DMS153 treated with DMSO at 0.1 percent for 48 hours (cell line): Measurements from ENCODE around the gene RIN1.
"Not testable (repeated sequence)": the region's sequence is repeated elsewhere in the genome, so short reads cannot be mapped to it uniquely, and the experiment has no call there.

Experiments used
- DNase-seq: peaks from one replicate; lab custom pipeline; 2025; ENCODE audit not compliant: unreplicated experiment; lab: John Stamatoyannopoulos, UW

Gene RIN1

DNA sequence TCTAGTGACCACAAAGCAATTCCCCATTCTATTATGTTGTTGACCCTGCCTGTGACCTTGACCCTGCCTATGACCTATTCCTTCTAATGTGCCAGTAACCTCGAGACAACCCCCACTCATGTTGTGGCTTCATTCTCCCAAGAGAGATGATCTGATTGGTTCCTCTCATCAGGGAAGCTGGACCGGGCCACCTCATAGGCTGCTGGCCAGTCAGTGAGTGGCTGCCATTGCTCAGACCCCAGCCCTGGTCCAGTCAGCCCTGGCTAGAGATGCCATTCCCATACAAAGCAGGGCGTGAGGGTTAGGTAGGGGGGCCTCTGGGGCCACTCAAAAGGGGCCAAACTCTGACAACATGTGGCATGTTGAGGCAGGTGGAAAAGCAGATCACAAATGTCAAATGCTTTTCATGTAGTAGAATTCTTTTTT is 23.4 kb upstream of the RIN1 start:
- DNase-seq, result no peak

DNA sequence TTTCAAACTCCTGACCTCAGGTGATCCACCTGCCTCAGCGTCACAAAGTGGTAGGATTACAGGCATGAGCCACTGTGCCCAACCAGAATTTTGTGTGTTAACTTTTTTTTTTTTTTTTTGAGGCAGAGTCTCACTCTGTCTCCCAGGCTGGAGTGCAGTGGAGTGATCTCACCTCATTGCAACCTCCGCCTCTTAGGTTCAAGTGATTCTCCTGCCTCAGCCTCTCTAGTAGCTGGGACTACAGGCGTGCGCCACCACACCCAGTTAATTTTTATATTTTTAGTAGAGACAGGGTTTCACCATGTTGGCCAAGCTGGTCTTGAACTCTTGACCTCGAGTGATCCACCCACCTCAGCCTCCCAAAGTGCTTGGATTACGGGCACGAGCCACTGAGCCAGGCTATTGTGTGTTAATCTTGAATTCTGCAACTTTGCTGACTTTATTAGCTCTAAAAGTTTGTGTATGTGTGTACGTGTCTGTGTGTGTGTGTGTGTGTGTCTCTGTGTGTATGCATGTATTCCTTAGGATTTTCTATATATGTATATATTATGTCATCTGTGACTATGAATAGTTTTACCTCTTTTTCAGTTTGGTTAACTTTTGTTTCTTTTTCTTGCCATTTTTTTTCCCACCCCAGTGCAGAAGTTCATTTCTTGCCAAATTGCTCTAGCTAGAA is 14.5 kb upstream of the RIN1 start:
- not testable (repeated sequence) for DNase-seq

DNA sequence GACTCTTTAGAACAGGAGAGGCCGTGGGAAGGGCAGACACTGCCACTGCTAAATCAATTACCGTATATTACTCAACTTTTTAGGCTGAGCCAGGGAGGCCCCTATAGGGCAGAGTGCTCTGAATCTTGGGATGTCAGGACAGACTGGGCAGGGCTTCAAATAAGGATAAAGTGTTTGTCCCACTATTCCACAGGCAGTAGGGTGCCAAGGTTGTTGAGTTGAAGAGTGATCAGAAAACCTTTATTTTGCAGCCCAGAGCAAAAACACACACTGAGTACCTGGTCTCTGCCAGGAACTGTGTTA is 12.8 kb upstream of the RIN1 start:
- no peak for DNase-seq

- DNase-seq, result peak; percentile 23
Observed at GRCh38 chr11:66347425-66348276, 11.4 kb upstream of the RIN1 start, which contains the start of gene B4GAT1. Gene B4GAT1 (minus strand): TSS chr11:66347629. CDS start chr11:66347545, 84 bp downstream.

DNA sequence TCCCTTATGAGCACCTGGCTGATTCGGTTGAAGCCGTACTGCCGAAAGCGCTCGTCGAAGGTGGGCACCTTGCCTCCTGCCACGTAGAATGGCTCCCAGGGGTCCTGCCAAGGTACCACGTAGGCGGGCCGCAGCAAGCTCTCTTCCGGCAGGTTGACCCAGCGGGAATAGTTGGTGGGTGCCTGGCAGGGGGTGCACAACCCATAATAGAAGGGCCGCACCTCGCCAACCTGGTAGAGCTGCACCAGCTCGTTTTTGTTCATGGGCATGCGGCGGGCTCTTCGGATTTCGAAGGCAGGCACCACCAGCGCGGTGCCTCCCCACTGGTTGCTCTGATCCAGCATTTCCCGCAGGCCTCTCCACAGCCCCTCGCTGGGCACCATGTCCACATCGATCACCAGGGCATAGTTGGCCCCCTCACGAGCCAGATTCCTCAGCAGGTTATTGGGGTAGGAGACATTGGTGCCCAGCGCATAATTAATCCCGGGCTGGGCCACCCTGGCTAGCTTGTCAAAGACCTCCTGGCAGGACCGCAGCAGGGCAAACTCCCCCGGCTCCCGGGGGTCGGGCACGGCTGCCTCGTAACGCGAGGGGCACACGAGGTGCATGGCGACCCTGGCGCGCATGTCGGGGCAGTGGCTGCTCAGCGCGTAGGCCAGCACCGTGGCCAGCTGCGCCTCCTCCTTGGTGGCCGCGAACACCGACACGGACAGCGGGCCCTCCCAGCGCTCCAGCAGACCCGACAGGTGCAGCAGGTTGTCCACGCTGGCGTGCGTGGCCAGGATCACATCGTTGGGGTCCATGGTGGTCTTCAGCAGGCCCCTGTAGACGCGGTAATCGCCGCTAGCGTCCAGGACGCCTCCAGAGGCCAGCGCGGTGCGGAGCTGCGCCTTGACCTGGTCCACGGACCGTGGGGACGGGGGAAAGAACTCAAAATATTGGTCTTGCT is 10.5 kb upstream of the RIN1 start:
- DNase-seq, result no peak

DNA sequence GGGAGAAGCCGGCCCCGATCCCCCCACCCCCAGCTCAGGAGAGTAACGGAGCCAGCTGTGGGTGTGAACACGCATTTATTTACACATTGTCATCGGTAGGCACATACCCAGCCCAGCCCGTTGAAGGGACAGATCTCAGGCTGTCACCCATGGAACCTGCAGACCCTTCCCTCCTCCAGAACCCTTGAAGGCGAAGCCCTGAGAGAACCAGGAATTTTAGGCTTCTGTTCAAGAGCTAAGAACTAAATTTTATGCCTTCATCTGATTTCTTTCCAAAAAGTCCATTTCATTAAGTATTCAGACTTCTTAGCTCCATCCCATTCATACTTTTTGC is 9.0 kb upstream of the RIN1 start:
- DNase-seq, result no peak

GRCh38 chr11:66344550-66345315 is 8.5 kb upstream of the RIN1 start, which contains the start of gene BRMS1:
Gene BRMS1 (minus strand): TSS chr11:66345104. CDS start chr11:66342234, 2,870 bp downstream.
- DNase-seq, result peak; percentile 93

DNA sequence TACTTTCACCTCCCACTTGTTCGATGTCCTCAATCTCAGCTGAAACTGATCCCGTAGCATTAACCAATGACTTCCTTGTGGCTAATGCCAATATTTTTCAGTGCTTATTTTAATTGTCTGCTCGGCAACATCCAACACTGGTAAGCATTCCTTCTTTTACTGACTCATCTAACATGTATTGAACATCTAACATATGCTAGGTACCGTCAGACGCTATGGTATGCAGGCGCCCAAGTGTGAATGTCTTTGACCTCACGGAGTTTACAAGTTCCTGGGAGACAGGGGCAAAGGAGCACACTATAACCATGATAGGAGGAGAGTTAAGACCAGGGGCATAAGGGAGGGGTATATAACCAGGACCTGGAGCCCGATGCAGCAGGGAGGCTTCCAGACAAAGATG is 6.9 kb upstream of the RIN1 start:
- DNase-seq, result no peak

- no peak for DNase-seq
Observed at GRCh38 chr11:66341502-66342126, 5.4 kb upstream of the RIN1 start.

DNA sequence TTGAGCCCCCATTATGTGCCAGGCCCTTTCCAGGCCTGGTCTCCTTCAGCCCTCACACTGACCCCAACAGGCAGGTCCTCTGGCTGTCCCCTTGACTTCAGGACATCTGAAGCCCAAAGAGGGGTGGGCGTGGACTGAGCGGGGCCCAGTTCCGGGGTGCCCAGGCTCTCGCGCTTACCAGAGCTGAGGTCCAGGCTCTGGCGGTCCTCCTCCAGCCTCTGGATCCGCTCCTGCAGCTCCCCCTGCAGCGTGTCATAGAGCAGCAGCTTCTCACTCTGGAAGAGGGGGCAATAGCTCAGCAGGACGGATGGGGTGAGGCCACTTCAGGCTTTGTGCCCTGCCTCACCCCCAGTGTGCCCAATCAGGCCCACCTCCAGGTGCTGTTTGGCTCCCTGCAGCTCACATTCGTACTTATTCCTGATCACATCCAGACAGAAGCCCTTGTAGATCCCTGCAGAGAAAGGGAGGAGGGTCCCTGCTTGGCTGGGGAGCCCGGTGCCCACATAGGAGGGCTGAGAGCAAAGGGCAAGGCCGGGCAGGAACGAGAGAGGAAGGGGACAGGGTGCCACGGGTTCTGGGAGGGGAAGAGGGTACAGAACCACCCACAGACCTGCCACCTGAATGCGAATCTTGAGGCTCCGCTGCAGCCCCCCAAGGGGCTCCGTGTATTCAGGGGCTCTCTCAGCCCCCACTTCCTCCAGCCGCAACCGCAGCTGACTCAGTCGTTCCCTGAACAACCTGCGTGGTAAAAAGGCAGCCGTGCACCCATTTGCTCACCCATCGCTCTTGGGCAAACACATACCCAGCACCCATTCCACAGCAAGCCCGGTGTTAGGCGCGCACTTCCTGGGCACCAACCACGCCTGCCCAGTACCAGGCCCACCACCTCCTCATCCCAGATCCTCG is 4.6 kb upstream of the RIN1 start:
- DNase-seq, result no peak

DNA sequence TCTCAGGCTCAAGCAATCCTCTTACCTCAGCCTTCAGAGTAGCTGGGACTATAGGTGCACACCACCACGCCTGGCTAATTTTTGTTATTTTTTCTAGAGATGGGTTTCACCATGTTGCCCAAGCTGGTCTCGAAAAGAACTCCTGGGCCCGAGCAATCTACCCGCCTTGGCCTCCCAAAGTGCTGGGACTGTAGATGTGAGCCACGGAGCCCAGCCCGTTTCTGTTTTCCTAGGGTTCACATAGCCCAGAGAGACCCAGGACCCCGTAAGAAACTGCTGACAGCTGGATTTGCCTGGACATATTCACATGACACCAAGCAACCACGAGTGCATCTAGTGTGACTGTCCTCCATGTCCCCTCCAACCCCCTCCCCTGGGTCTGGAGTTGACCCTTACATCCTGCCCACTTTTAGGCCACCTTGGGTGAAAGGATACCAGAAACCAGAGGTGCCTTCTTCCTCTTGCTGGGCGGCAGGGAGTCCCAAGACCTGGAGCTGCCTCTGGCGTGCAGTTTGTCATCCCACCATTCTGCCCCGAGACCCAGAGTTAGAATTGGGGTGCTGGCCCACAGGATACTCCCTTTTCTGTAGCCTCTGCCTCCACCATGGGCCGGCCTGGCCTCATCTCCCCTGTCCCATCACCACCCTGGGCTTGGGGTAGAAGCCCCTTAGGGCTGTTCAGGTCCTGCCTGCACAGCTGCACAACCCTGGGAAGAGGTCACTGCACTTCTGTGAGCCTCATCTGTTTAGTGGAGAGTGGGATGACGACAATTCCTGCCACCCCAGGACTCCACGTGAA is 3.7 kb upstream of the RIN1 start:
- DNase-seq, result no peak

- DNase-seq, result no peak
Observed at GRCh38 chr11:66339162-66339675, 3.0 kb upstream of the RIN1 start.

- DNase-seq, result no peak
Observed at GRCh38 chr11:66338276-66339161, 2.3 kb upstream of the RIN1 start.

DNA sequence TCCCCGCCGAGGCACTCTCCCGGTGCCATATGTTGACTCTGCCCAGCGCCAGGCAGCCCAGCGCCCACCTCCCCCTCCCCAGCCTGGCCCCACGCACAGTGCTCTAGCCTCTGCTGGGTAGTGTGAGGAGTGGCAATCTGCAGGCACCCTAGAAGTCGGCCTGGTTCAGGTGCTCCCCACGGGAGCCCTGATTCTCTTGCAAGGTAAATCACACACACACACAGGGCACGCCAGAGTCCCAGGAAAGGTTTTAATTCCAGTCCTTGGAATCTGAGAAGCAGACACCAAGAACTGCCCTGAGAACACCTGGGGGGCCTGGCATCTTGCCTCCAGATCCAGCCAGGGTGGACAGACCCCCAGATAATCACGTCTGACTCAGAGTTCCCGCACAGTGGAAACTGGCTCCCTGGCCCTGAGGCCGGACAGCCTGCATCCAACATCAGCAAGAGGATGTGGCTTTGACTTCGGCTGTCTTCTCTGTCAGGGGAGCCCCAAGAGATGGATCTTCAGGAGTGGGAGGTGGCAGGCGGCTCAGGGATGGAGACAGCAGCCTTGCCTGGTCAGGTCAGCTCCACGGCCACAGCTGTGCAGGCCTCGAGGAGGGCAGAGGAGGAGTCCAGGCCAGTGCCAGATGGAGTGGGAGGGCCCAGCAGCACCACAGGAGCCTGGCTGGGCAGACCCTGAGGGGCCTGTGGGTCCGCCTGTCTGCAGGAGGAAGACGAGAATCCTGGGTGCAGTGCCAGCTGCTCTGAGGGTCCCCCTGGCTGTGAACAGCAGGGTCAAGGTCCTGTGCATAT is 1.1 kb upstream of the RIN1 start:
- no peak for DNase-seq

DNA sequence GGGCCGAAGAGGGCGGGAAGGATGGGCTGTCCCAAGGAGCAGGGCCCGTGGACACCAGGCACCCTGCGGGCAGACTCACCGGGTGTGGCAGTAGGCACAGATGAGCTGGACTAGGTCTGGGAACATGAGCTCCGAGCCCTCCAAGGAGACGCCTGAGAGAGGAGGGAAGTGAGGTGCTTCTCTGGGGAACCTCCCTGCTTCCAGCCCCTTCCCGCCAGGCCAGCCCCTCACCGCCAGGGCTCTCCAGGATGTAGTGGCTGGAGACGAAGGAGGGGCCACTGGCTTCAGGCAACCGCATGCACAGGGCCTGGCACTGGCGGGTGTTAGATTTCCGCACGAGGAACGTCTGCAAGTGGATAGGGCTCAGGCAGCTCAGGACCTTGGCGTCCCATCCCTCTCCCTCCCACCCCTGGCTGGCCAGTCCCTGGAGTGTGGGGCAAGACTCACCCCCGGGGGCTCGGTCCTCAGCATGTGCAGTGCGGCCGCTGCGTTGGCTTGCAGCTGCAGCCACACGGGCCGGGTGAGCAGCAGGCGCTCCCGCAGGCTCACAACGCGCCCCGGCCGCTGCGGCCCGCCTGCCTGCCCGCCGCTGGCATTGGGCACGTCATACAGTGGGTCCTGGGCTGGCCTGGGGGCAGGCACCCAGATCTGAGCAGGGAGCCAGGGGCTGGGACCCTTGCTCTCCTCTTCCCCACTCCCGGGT is 552 bp downstream of the RIN1 start:
- DNase-seq, result no peak
